AG04449 (cell line): ENCODE data around the gene TK1.

Experiments
- CTCF ChIA-PET: fragments of 350-600 bp; formaldehyde crosslinking; extraction: SDS; loops from one replicate; lab custom pipeline; 2021; ENCODE audit warnings: antibody characterized with exemption; lab: Yijun Ruan, JAX
- POLR2A ChIA-PET: fragments of 400-600, 350-600 bp; formaldehyde crosslinking; extraction: SDS; loops from one replicate; lab custom pipeline; 2020; ENCODE audit warnings: antibody characterized with exemption, inconsistent platforms; lab: Yijun Ruan, JAX
- DNase-seq: peaks from one replicate; pipeline ENCODE4 v3.0.0-alpha.2; 2010; ENCODE audit warnings: low read depth, low spot score
- H3K4me3 ChIP-seq: 2 replicates; pipeline ENCODE4 v1.5.1; 2011; ENCODE audit warnings: low read depth, mild to moderate bottlenecking, control low read depth, low read length
- CTCF ChIP-seq: IDR thresholded peaks from one replicate; pipeline ENCODE4 v1.5.1; 2011; ENCODE audit warnings: mild to moderate bottlenecking, moderate library complexity, low read length, control low read depth, inconsistent platforms; ENCODE audit not compliant: insufficient read depth; ENCODE audit errors: missing control alignments

TK1 gene

GRCh38 chr17:78163881-78164747 lies 22.7 kb downstream of the TK1 start:
- no peak for TF ChIP-seq CTCF
- H3K4me3 ChIP-seq, result no peak overlapping the region
- ChIA-PET POLR2A (interaction anchor here (0.5 kb wide), 1 partner anchor 29 kb away, joined by 3 read pairs; no protein-coding TSS in a partner anchor), CTCF (interaction anchor here (4.4 kb wide), 1 partner anchor 12 kb away, joined by 28 read pairs; no protein-coding TSS in a partner anchor)
- DNase-seq, result no peak

GRCh38 chr17:78159575-78160158 lies 27.2 kb downstream of the TK1 start:
- TF ChIP-seq CTCF, result no peak
- CTCF ChIA-PET, result interaction anchor here (0.9 kb wide), 1 partner anchor 10 kb away, joined by 3 read pairs; no protein-coding TSS in a partner anchor
- POLR2A ChIA-PET, result no interaction called here
- DNase-seq, result no peak
- no peak overlapping the region for H3K4me3 ChIP-seq

- no peak overlapping the region for H3K4me3 ChIP-seq
- no peak for DNase-seq
- ChIA-PET POLR2A (no interaction called here), CTCF (no interaction called here)
- no peak for TF ChIP-seq CTCF
Observed at GRCh38 chr17:78154903-78155811, 31.7 kb downstream of the TK1 start.

GRCh38 chr17:78151514-78152008 lies 35.3 kb downstream of the TK1 start:
- no peak for DNase-seq
- TF ChIP-seq CTCF, result no peak
- ChIA-PET POLR2A (no interaction called here), CTCF (interaction anchor here (0.8 to 1.4 kb wide), 2 partner anchors 25 to 99 kb away, joined by 3 read pairs; no protein-coding TSS in a partner anchor)
- H3K4me3 ChIP-seq, result no peak overlapping the region

- TF ChIP-seq CTCF, result no peak
- ChIA-PET POLR2A (no interaction called here), CTCF (no interaction called here)
- DNase-seq, result no peak
- no peak overlapping the region for H3K4me3 ChIP-seq
Observed at GRCh38 chr17:78148286-78149016, 38.4 kb downstream of the TK1 start.
